ENCODE data around the gene FMN2.
A peak's percentile ranks its signal among the peaks of the same experiment; 100 is the strongest.

FMN2 gene

DNA sequence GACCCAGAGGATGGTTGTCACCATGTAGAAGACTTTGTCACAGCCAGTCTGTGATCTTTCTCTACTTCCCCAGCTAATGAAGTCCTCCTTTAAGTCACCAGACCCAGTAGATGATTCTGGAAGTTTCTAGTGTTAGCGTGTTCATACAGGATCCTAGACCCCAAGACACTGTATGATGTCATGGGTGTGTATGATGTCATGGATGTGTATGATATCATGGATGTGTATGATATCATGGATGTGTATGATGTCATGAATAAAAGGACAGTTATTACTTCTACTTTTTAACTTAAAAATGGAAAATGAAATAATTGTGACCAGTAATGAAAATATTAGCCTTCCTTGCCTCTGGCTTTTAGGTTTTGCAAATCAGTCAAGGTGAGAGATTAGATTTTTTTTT lies 260.0 kb downstream of the FMN2 start (continued):
- TF ChIP-seq, protein P1, sequence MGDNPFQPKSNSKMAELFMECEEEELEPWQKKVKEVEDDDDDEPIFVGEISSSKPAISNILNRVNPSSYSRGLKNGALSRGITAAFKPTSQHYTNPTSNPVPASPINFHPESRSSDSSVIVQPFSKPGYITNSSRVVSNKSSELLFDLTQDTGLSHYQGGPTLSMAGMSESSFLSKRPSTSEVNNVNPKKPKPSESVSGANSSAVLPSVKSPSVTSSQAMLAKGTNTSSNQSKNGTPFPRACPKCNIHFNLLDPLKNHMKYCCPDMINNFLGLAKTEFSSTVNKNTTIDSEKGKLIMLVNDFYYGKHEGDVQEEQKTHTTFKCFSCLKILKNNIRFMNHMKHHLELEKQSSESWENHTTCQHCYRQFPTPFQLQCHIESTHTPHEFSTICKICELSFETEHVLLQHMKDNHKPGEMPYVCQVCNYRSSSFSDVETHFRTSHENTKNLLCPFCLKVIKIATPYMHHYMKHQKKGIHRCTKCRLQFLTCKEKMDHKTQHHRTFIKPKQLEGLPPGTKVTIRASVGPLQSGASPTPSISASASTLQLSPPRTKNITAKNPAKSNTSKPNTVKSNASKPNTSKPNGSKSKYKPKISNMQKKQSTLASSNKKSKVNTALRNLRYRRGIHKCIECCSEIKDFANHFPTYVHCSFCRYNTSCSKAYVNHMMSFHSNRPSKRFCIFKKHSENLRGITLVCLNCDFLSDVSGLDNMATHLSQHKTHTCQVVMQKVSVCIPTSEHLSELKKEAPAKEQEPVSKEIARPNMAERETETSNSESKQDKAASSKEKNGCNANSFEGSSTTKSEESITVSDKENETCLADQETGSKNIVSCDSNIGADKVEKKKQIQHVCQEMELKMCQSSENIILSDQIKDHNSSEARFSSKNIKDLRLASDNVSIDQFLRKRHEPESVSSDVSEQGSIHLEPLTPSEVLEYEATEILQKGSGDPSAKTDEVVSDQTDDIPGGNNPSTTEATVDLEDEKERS (tag by site-specific recombination; IDR thresholded peaks at IDR 0.05): no peak
- TF ChIP-seq GLIS2 (tag by site-specific recombination; IDR thresholded peaks at IDR 0.05) (no peak), ZNF433 (tag by site-specific recombination; IDR thresholded peaks at IDR 0.05; ENCODE audit: low read depth) (no peak), ZNF768 (tag by site-specific recombination; IDR thresholded peaks at IDR 0.05) (no peak), ZNF169 (tag by site-specific recombination; IDR thresholded peaks at IDR 0.05) (no peak), ZNF629 (tag by site-specific recombination; IDR thresholded peaks at IDR 0.05) (peak; percentile 96), ZFP69B (tag by site-specific recombination; IDR thresholded peaks at IDR 0.05) (no peak), ZNF610 (tag by site-specific recombination; IDR thresholded peaks at IDR 0.05; ENCODE audit: borderline replicate concordance) (no peak), ZNF335 (tag by site-specific recombination; conservative IDR thresholded peaks at IDR 0.05) (0 out of 2 replicates have a peak, but pooled peaks have one; percentile 15), MYNN (tag by site-specific recombination; IDR thresholded peaks at IDR 0.05; ENCODE audit: borderline replicate concordance) (no peak), ZBTB21 (tag by site-specific recombination; IDR thresholded peaks at IDR 0.05) (peak; percentile 91), ZNF843 (tag by site-specific recombination; IDR thresholded peaks at IDR 0.05) (no peak)
- TF ChIP-seq, protein P2, sequence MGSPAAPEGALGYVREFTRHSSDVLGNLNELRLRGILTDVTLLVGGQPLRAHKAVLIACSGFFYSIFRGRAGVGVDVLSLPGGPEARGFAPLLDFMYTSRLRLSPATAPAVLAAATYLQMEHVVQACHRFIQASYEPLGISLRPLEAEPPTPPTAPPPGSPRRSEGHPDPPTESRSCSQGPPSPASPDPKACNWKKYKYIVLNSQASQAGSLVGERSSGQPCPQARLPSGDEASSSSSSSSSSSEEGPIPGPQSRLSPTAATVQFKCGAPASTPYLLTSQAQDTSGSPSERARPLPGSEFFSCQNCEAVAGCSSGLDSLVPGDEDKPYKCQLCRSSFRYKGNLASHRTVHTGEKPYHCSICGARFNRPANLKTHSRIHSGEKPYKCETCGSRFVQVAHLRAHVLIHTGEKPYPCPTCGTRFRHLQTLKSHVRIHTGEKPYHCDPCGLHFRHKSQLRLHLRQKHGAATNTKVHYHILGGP (tag by site-specific recombination; IDR thresholded peaks at IDR 0.05): no peak
- TF ChIP-seq, protein P3, sequence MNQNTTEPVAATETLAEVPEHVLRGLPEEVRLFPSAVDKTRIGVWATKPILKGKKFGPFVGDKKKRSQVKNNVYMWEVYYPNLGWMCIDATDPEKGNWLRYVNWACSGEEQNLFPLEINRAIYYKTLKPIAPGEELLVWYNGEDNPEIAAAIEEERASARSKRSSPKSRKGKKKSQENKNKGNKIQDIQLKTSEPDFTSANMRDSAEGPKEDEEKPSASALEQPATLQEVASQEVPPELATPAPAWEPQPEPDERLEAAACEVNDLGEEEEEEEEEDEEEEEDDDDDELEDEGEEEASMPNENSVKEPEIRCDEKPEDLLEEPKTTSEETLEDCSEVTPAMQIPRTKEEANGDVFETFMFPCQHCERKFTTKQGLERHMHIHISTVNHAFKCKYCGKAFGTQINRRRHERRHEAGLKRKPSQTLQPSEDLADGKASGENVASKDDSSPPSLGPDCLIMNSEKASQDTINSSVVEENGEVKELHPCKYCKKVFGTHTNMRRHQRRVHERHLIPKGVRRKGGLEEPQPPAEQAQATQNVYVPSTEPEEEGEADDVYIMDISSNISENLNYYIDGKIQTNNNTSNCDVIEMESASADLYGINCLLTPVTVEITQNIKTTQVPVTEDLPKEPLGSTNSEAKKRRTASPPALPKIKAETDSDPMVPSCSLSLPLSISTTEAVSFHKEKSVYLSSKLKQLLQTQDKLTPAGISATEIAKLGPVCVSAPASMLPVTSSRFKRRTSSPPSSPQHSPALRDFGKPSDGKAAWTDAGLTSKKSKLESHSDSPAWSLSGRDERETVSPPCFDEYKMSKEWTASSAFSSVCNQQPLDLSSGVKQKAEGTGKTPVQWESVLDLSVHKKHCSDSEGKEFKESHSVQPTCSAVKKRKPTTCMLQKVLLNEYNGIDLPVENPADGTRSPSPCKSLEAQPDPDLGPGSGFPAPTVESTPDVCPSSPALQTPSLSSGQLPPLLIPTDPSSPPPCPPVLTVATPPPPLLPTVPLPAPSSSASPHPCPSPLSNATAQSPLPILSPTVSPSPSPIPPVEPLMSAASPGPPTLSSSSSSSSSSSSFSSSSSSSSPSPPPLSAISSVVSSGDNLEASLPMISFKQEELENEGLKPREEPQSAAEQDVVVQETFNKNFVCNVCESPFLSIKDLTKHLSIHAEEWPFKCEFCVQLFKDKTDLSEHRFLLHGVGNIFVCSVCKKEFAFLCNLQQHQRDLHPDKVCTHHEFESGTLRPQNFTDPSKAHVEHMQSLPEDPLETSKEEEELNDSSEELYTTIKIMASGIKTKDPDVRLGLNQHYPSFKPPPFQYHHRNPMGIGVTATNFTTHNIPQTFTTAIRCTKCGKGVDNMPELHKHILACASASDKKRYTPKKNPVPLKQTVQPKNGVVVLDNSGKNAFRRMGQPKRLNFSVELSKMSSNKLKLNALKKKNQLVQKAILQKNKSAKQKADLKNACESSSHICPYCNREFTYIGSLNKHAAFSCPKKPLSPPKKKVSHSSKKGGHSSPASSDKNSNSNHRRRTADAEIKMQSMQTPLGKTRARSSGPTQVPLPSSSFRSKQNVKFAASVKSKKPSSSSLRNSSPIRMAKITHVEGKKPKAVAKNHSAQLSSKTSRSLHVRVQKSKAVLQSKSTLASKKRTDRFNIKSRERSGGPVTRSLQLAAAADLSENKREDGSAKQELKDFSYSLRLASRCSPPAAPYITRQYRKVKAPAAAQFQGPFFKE (tag by site-specific recombination; IDR thresholded peaks at IDR 0.05; ENCODE audit: borderline replicate concordance): no peak
- TF ChIP-seq, protein P4, sequence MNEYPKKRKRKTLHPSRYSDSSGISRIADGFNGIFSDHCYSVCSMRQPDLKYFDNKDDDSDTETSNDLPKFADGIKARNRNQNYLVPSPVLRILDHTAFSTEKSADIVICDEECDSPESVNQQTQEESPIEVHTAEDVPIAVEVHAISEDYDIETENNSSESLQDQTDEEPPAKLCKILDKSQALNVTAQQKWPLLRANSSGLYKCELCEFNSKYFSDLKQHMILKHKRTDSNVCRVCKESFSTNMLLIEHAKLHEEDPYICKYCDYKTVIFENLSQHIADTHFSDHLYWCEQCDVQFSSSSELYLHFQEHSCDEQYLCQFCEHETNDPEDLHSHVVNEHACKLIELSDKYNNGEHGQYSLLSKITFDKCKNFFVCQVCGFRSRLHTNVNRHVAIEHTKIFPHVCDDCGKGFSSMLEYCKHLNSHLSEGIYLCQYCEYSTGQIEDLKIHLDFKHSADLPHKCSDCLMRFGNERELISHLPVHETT (tag by site-specific recombination; IDR thresholded peaks at IDR 0.05): no peak
- TF ChIP-seq, protein P5, sequence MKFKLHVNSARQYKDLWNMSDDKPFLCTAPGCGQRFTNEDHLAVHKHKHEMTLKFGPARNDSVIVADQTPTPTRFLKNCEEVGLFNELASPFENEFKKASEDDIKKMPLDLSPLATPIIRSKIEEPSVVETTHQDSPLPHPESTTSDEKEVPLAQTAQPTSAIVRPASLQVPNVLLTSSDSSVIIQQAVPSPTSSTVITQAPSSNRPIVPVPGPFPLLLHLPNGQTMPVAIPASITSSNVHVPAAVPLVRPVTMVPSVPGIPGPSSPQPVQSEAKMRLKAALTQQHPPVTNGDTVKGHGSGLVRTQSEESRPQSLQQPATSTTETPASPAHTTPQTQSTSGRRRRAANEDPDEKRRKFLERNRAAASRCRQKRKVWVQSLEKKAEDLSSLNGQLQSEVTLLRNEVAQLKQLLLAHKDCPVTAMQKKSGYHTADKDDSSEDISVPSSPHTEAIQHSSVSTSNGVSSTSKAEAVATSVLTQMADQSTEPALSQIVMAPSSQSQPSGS (tag by site-specific recombination; IDR thresholded peaks at IDR 0.05; ENCODE audit: low read depth): peak; percentile 97
- TF ChIP-seq, protein P6, sequence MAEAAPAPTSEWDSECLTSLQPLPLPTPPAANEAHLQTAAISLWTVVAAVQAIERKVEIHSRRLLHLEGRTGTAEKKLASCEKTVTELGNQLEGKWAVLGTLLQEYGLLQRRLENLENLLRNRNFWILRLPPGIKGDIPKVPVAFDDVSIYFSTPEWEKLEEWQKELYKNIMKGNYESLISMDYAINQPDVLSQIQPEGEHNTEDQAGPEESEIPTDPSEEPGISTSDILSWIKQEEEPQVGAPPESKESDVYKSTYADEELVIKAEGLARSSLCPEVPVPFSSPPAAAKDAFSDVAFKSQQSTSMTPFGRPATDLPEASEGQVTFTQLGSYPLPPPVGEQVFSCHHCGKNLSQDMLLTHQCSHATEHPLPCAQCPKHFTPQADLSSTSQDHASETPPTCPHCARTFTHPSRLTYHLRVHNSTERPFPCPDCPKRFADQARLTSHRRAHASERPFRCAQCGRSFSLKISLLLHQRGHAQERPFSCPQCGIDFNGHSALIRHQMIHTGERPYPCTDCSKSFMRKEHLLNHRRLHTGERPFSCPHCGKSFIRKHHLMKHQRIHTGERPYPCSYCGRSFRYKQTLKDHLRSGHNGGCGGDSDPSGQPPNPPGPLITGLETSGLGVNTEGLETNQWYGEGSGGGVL (tag by site-specific recombination; IDR thresholded peaks at IDR 0.05): no peak
